Hematopoietic multipotent progenitor cell treated with erythropoietin and hydrocortisone succinate and interleukin-3 and kit ligand, for 17 days (in vitro differentiated cells): Measurements from ENCODE around the gene ZBTB24.

Experiments used
- DNase-seq: peaks from one replicate; pipeline ENCODE4 v3.0.0-alpha.2; 2015; ENCODE audit warnings: low spot score

Gene ZBTB24

DNA sequence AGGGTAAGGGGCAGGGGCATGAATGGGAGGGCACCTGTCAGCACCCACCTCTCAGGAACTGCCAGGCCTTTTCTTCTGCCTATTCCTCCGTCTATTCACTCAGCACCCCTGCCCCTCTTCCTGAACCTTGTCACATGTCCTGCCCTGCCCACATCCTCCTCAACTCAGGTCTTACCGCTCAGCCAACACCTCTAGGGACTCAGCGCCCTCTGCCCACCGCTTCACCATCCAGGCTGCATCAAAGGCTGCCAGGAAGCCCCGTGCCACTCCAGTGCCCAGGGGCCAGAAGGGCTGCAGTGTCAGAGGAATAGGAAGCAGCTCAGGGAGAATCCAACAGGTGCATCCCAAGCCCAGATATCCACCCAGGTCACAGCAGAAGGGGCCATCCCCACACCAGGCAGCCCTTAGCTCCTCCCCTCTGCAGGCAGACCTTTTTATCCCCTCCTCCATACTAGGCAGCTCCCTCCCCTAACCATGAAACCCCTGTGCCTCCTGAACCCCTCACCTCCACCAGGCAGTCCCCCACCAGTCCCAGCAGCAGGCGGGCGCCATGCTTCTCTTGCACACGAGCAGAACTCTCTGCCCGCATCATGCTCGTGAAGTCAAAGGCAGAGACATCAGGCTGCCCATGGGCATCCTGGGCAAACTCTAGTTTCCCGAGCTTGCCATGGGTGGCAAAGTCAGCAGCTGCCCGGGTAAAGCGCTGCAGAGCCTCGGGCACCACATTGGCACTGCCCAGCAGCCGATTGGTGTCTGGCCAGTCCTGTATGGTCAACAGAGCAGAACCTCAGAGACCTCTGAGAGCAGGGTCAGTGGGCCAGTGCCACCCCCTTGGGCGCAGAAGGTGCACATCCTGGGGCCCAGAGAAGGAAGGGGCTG lies 33.0 kb downstream of the ZBTB24 start:
- DNase-seq = no peak

DNA sequence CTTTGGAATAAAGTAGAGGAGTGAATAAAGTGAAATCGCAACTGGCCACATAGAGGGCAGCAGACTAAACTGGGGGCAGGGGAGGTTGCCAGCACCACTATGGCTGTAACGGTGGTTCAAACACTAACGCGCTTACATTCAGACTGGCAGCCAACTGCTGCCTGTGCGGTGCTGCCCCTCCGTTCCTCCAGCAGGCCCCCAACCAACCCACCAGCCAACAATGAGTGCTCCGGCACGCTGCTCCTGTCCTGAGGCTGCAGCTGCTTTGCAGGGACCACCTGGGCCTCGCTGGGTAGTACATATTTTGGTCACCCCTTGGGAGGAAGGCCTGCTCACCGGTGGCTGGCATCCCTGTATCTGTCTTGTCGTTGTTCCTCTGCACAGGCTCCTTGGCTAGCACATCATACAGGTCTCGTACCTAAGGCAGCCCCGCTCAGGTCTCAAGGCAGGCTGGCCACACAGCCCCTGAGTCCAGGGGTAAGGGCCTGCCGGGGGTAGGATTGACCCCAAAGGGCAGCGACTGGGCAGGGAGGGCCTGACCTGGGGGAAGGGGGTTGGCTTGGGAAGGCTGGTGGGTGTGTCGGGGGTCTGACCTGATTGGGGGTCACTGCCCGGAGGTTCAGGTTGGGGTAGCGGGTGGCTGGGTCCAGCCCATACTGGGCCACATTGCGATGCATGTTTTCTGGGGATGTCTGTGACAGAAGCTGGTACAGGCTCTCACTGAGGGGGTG lies 33.8 kb downstream of the ZBTB24 start:
- DNase-seq = no peak

DNA sequence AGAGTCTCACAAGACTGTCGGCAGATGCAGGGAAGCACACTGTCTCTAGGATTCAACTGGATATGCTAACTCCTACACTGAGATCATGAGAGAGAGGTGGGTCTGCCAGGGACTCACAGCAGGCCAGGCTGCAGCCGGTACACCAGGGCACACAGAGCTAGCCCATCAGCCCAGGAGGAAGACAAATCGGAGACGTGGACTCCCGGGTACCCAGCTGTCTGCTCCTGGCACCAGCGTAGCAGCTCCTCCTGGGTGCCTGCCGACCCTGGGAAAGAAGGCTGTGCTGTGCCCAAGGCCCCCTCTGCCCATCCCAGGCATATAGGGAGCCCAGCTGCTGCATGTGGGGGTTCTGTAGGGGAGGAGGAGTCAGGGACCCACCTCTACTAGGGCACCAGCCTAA lies 34.4 kb downstream of the ZBTB24 start:
- DNase-seq = no peak

- DNase-seq = no peak
These were observed 35.0 kb downstream of the ZBTB24 start for GRCh38 chr6:109447878-109448555.

- no peak for DNase-seq
These were observed 35.9 kb downstream of the ZBTB24 start for GRCh38 chr6:109447087-109447486.

- no peak for DNase-seq
These were observed 36.5 kb downstream of the ZBTB24 start for GRCh38 chr6:109446541-109446940.

GRCh38 chr6:109446072-109446471 lies 36.9 kb downstream of the ZBTB24 start:
- no peak for DNase-seq

DNA sequence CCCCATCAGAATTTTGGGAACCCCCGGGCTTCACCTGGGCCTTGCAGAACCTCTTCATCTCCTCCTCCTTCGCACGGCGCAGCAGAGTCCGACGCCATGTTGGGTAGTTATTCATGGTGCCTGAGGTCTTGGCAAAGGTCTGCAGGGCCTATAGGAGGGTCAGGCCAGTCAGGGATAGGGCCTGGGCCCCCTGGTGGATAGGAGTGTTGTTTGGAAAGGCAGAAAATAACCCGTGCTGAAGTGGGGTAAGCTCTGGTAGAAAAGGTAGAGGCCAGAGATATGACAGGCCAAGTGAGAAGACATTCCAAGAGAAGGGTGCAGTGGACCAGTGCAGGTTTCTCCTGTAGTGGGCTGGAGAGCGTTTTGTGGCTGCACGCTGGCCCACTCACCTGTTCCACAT lies 37.6 kb downstream of the ZBTB24 start:
- DNase-seq = no peak

- DNase-seq = no peak
These were observed 39.5 kb downstream of the ZBTB24 start for GRCh38 chr6:109443425-109443950.

DNA sequence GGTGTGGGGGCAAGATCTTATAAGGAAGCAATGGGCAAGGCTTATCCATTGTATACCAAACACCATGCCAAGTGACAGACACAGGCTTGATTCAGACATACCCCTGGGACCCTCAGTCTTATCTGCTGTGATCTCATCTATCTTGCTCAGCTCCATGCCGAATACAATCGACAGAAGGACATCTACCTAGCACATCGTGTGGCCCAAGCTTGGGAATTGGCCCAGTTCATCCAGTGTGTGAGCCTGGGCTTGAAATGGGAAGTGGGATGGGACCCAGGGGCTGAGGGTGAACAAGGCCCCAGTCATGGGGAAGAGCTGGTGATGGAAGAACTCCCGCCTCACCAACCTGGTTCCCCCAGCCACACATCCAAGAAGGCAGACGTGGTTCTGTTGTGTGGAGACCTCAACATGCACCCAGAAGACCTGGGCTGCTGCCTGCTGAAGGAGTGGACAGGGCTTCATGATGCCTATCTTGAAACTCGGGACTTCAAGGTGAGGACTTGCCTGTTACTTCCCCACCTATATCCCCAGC lies 40.6 kb downstream of the ZBTB24 start:
- no peak for DNase-seq

GRCh38 chr6:109441069-109441816 lies 41.8 kb downstream of the ZBTB24 start:
- peak; percentile 43 for DNase-seq

- DNase-seq = peak; percentile 87
These were observed 42.5 kb downstream of the ZBTB24 start, which contains the start of the genes PPIL6 and SMPD2 for GRCh38 chr6:109440331-109441068. TSS of gene PPIL6 (minus strand) at chr6:109440628. CDS start at chr6:109440590, 38 bp downstream. TSS of gene SMPD2 (plus strand) at chr6:109440724. CDS start at chr6:109441122, 398 bp downstream.

- DNase-seq = no peak
These were observed 47.0 kb downstream of the ZBTB24 start for GRCh38 chr6:109436041-109436440.

GRCh38 chr6:109434456-109434855 lies 48.6 kb downstream of the ZBTB24 start:
- no peak for DNase-seq

GRCh38 chr6:109429496-109429895 lies 53.5 kb downstream of the ZBTB24 start:
- no peak for DNase-seq

- DNase-seq = no peak
These were observed 54.0 kb downstream of the ZBTB24 start for GRCh38 chr6:109428889-109429477.

GRCh38 chr6:109424946-109425345 lies 58.1 kb downstream of the ZBTB24 start:
- no peak for DNase-seq

DNA sequence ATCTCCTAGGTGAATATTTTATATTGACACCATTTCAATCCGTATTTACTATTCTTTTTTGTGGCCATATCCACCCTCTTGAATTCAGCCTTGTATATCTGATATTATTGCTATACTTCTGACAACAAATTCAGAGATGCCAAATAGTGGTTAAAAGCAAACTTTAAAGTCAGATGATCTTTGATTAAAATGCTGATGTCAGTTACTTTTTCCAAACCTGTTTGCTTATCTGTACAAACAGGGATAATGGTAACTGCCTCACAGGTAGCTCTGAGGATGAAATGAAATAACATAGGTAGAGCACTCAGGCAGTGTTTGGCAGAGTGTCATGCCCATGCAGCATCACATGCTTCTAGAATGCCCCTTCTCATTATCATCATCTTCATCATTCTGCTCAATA lies 61.8 kb downstream of the ZBTB24 start:
- DNase-seq = no peak

DNA sequence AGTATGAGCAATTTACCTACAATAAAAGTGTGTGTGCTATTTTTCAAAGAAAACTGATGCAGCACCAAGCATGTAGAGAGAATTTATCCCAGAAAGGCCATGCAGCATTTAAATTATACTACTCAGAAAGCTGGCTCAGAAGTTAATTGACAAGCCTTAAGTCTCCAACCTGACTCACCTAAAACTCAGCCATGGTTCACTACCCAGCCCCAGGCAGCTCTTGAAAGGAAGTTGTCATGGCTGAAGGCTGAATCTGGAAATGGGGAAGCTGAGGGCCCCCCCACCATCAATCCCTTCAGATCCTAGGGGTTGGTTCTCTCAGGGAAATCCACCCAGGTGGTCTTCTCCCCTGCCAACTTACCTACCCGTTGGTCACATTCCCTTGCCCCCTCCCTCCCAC lies 62.3 kb downstream of the ZBTB24 start:
- DNase-seq = no peak

- DNase-seq = no peak
These were observed 65.4 kb downstream of the ZBTB24 start for GRCh38 chr6:109417646-109418045.
